ENCODE measurements around the gene RNF220. TPM values are rescaled to one million over a fixed set of nuclear protein-coding genes. Genes with fewer than 3 reads are reported as not detected.
A peak's percentile ranks its signal among the peaks of the same experiment; 100 is the strongest.

Gene RNF220
- total and polyA plus RNA-seq, 10 donors, result 59.0 to 126 (median 71.7) TPM

DNA sequence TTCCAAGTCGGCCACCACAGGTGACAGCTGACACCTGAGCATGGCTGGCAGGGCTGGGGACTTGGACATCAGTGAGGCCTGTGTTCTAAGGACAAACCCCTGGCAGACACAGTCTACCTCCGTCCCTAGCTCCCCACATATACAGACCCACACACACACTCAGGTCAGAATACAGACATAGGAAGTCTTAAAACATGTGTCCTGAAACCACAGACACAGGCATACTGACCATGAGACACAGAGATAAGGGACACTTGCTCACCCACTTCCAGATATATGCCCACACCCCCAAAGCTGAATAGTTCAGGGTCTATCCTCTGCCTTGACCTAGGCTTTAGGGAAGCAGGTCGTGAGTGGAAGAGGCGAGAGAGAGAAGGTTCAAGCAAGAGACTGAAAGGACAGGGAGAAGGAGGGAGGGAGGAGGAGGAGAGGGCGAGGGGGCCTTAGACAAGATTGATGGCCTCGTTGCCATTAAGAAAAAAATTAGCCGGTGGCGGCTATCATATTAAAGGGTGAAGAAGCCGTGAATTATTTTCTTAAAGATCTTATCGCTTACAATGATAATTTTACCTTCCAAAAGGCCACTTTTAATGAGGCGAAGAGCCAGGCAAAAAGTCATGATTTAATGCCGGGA is 219.3 kb downstream of the RNF220 start:
- TF ChIP-seq POLR2AphosphoS5 (IDR thresholded peaks at IDR 0.05) (no peak), CTCF (IDR thresholded peaks at IDR 0.05 in 8 of 11, conservative IDR thresholded peaks at IDR 0.05 in 3 of 11) (no peak), POLR2A (IDR thresholded peaks at IDR 0.05) (no peak)
- no peaks in the 10 kb centered on the region for H3K27me3 ChIP-seq (replicated peaks in 1 of 7)
- intact Hi-C loops (cut with DNase I; ENCODE audit: low total_unique reads), result no loop called here
- H3K4me3 ChIP-seq, result no peak overlapping the region
- H3K9me3 ChIP-seq, result no peaks in the 10 kb centered on the region
- DNase-seq, result peak; percentile 18
- no peaks in the 10 kb centered on the region for H3K36me3 ChIP-seq
- H3K4me1 ChIP-seq, result no peaks in the 10 kb centered on the region
- WGBS, 5 donors, result 80 to 91% (median 89%) methylated on average over 12 of the region's 12 CpGs
- H3K27ac ChIP-seq, result no peak overlapping the region

DNA sequence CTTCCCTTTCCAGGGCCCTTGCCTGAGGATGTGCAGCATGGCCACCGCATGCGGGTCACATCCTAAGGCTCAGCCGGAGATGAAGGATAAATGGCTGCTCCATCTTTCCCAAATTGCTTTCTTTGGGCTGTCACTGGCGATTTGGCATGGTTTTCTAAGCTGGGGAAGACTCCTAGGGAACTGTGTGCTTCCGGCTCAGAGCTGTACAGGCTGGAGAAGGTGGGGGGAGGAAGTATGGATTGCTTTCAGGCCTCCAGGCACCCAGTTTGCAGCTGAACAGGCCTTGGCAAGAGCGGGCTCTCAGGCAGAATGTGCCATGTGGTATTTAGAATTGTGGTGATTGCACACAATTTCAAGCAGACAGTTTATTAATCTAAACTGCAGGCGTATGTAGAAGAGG is 220.3 kb downstream of the RNF220 start:
- no peaks in the 10 kb centered on the region for H3K36me3 ChIP-seq
- intact Hi-C loops (cut with DNase I; ENCODE audit: low total_unique reads), result no loop called here
- H3K27me3 ChIP-seq (replicated peaks in 1 of 7), result no peaks in the 10 kb centered on the region
- H3K4me1 ChIP-seq, result no peaks in the 10 kb centered on the region
- DNase-seq, result no peak
- H3K27ac ChIP-seq, result no peak overlapping the region
- no peaks in the 10 kb centered on the region for H3K9me3 ChIP-seq
- TF ChIP-seq CTCF (IDR thresholded peaks at IDR 0.05 in 8 of 11, conservative IDR thresholded peaks at IDR 0.05 in 3 of 11) (no peak), POLR2A (IDR thresholded peaks at IDR 0.05) (no peak)
- WGBS, 5 donors, result 85 to 93% (median 90%) methylated on average over 5 to 7 of the region's 7 CpGs
- no peak overlapping the region for H3K4me3 ChIP-seq

DNA sequence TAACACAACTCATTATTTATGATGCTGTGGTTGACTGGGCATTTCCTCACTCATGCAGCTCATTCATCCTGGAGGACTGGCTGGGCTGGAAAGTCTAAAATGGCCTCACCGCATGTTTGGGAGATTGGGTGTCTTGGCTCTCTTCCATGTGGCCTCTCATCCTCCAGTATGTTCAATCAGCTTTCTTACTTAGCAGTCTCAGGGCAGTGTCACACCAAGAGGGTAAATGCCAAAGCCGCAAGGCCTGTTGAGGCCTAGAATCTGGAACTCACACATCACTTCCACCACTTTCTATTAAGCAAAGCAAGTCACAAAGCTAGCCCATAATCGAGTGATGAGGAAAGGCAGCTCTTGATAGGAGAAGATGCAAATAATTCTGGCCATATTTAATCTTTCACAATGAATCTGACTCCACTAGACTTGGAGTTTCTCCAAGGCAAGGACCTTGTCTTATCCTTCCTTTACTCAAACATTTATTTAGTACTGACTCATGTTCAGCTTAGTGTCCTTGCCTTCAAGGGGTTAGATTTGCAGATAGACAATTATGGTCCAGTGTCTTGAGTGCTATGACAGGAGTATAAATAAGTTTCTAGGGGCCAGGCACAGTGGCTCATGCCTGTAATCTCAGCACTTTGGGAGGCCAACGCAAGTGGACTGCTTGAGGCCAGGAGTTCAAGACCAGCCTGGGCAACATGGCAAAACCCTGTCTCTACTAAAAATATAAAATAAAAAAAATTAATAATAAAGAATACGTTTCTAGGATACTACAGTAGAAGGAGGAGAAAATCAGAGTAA is 224.1 kb downstream of the RNF220 start:
- WGBS, 5 donors, result 89 to 97% (median 93%) methylated on average over 5 of the region's 5 CpGs
- no peak overlapping the region for H3K27ac ChIP-seq

More for the DNA sequence above, 224.1 kb downstream of the RNF220 start:
- Histone ChIP-seq H3K36me3 (peaks cover 0 to 16% (median 9%) of the 10 kb centered on the region in 6 donors), H3K27me3 (replicated peaks in 1 of 7) (no peaks in the 10 kb centered on the region), H3K4me3 (no peak overlapping the region), H3K9me3 (no peaks in the 10 kb centered on the region), H3K4me1 (peaks cover 11 to 27% (median 25%) of the 10 kb centered on the region in 6 donors)
- TF ChIP-seq CTCF (IDR thresholded peaks at IDR 0.05 in 8 of 11, conservative IDR thresholded peaks at IDR 0.05 in 3 of 11) (no peak), POLR2A (IDR thresholded peaks at IDR 0.05) (no peak), POLR2AphosphoS5 (IDR thresholded peaks at IDR 0.05) (no peak)
- DNase-seq, result no peak
- intact Hi-C loops (cut with DNase I; ENCODE audit: low total_unique reads), result no loop called here

Measured in spleen (tissue), 11 donors.